Measurements from ENCODE around the gene SSH3.

The SSH3 gene

DNA sequence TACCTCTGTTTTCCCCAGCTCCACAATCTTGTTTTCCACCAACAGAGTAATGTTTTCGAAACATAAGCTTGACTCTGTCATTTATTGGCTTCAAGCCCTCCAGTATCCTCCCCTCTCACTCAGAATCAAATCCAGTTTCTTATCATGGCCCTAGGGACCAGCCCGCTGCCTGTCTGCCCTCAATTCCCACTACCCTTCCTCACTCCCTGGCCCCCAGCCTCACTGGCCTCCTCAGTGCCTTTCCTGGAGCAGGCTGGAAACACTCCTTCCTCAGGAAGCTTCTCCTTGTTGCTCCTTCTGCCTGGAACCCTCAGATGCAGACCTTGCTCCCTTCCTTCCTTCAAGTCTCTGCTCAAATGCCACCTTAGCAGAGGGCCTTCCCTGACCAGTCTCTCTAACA, 46.1 kb downstream of the SSH3 start:
- no peak for DNase-seq

DNA sequence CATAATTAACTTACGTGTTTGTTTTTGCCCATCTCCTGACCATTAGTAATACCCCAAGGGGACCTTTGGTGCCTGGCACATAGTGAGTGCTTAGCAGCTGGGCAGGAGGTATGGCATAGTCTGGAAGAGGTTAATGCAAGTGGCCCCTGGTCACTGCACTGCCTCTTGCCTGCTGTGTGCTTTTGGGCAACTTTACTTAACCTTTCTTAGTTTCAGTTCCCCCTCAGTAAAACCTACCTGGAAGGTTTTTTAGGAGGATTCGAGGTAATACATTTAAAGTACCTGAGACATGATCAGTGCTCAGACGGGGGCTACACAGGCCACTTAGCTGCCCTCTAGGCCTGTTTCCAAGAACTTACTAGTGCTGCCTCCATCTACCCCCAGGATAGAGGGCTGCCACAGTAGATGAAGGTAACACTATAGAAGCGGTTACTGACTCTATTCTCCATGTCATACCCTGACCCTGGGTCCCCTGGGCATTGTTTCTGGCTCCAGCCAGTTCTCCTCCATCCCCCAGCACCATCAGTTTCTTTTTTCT, 46.7 kb downstream of the SSH3 start:
- DNase-seq, result no peak

DNA sequence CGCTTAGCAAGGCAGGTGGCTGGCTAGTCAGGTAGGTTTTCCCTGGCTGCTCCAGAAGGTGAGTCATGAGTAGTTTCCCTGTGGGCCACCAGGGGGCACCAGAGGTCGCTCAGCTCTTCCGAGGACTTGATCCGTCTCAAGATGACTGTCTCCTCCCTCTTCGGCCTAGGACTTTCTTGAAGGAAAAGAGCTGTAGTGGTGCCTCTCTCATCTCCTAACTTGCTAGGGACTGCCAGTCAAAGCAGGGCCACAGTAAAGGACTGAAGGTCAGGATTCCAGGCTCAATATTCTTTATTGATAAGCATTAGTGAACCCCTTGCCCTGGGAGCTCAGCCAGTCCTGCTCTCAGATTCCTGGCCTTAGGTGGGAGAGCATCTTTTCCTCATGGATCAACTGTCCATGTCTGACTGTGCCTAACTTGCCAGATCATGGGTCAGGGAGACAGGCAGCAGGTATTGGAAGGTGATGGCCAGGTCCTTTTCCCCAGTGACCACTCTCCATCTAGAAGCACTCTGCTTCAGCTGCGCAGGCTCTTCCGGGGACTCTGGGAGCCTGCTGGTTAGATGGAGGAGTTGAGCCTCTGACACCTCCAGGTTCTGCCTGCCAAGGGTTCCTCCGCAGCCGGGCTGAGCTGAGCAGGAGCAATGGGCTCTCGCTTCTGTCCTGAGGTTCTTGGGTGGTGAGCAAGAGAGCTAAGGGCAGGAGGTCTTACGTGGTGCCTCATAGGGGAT, 48.1 kb downstream of the SSH3 start:
- DNase-seq, result peak; percentile 46 to 83

DNA sequence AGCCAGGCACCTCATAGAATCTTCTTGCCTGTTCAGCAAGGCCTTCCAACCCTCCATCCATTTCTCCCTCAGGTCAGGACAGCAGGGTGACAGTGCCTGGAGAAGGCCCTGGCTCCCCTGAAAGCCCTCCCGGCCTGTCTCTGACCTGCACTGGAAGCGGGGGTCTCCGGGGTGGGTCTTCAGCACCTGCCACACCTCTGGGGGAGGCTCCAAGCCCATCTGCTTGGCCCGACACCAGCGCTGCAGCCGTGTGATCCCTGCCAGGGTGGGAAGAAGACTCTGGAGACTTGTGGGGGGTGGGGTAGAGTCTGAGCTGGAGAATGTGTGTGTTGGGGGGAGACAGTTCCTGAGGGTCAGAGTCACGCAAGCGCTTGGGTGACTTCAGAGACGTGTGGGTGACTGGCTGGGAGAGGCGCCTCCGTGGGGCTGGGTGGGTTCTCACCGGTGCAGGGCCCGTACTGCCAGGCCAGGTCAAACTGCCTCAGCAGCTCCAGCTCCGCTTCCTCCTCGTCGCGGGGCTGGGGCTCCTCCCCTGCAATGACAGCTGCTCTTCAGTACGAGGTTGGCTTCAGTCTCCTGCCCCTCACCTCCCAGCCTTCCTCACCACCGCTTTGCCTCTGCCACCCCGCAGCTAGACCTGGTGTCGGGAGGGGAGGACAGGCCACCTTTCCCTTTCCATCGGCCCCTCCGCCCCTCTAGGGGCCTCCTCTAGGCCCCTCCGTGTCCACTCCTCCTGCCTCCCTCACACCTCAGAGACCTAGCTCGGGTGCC, 49.4 kb downstream of the SSH3 start:
- peak; percentile 80 to 90 for DNase-seq

DNA sequence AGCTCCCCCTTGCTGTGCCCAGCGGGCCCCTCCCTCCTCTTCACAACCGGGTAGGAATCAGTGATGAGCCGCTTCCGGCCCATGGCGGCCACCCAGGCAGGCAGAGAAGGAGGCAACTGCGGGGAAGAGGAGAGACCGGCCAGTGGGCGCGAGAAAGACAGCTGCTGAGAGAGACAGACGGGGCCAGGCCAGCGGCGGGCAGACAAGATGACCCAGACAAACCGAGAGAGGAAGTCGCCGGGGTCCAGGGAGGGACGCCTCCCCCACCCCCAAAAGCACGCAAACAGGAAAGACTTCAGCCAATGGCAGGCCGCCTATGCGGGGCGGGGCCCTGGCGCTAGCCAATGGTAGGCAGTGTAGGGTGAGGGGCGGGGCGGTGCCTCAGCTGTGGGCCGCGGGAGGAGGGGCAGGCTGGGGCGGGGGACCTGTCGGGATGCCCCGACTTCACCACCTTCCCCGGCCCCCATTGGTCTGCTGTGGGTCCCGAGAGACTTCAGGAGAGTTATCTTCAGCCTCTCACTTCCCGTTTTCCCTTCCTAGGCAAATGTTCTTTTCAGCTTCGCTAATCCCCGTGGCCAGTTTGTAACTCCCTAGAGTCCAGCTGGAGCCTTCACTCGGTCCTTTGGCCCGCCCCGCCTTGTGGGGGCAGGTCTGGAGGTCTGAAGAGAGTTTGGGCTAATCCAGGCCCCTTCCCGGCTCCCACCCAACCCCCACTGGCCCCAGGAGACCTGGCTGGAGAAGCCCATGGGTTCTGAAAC, 50.2 kb downstream of the SSH3 start, which contains the start of gene POLD4:
Gene POLD4, minus strand, starts transcription at position 230 of the 758 bp plus-strand sequence. Its CDS starts 147 bp downstream, at position 83.
- peak; percentile 92 to 98 for DNase-seq

DNA sequence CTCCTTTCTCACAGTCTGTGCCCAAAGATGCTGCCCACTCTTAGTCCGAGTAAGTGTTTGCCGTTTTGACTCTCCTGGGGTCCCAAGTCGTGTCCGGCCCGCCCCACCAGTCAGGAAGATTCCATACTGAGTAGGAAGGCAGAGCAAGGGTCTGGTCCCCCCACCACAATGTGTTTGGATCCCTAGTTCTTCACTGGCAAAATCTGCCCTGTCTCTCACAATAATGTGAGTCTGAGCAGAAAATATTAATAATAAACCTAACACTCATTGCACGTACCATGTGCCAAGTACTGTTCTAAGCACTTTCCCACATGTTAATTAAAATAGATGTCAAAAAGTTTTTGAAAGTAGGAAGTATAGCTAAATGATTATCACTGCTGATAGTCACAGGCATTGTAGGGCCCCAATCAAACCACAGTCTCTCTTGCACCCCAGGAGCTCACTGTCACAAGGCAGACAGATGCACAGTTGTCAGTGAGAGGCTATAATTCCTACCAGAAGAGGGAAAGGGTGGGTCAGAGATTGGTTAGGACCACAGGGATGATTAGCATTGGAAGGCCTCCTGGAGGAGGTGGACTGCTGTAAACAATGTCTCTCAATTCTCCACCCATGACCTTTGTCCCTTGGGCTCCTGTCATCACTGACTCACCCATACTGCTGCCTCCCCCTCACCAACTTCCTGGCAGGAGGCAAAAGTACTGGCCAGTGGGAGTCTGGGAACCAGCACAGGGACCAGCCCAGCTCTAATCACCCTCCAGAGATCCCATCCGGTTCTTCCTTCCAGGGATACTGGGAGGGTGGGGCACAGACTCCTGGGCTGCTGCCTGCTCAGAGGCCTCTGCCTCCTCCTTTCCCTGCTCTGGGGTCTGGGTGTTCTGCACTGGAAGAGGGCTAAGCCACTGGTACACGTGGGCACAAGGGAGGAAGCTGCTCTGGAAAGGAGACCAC, 51.0 kb downstream of the SSH3 start:
- peak in 1 of 2 experiments; percentile 34 for DNase-seq

DNA sequence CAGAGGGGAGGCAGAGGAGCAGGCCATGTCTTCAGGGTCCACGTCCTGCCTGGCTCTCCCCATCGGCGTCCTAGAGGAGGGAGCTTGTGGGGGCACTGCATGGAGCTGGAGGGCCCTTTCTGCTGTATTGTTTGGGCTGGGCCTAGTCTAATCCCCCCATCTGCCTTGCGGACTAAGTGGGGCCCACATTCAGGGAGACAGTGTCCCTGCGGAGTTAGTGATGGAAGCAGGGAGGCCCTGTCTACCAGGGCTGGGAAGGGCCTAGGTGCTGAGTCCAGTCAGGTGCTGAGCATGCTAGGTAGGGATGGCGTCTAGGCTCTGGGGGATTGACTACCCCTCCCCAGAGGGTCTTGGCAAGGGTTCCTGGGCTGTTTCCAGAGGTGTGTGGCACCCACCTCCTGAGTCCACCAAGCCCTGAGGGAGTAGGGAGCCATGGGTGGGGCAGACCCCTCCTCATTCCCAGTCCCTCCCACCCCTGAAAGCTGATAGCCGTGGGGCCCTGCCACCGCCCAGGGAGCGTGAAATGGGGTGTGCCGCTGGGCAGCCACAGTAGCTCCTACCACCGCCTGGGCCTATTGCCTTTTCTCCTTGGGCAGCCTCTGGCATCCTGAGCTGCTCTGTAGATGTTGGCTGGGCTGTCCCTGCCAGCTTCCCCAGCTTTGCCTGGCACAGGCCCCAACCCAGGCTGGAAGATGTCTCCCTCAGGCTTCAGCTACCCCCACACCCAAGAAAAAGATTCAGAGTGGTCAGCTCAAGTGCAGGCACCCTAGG, 51.9 kb downstream of the SSH3 start:
- DNase-seq, result no peak

DNA sequence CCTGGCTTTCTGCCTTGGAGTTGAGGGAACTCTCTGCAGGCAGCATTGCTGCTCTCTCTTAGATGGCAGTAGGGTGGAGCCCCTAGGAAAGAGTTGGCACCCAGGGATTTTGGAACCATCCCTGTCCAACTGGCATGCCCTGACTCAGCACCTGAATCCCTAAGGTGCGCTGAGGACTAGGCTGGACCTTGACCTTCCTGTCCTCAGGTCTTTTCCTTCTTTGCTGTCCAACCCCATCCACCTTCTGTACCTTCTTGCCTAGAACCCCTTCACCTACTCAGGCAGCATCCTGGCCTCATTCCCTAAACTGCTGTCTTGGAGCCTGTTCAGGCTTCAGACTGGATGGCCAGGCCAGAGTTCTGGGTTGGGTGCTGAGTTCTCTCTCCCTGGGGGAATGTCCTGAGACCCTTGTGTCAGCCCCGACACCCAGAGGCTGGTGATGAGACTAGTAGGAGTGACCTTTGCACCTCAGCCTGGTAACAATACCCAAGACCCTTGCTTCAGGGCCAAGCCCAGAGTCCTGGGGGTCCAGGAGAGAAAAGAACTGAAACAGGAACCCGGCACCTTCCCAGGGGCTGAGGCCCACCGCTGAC, 52.6 kb downstream of the SSH3 start:
- DNase-seq, result no peak

DNA sequence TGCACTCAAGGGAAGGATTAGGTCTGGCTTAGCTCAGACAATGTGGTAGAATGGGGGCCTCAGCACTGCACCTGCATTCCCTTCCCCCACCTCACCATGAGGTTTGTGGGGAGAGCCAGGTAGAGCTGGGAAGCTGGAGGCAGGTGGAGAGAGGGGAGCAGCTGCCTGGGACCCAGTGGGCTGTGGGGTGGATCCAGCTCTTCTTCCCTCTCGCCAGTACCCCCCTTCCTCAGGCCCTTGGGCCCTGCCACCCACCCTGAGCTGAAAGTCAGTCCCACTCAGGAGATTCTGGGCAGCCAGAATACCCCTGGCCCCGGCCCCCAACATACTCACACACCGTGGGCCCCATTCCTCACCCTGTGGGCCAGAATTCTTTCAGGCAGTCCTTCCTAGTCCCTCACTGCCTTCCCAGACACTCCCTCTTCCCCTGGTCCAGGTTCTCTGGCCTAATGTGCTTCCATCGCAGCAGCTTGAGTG, 53.1 kb downstream of the SSH3 start:
- DNase-seq, result no peak

DNA sequence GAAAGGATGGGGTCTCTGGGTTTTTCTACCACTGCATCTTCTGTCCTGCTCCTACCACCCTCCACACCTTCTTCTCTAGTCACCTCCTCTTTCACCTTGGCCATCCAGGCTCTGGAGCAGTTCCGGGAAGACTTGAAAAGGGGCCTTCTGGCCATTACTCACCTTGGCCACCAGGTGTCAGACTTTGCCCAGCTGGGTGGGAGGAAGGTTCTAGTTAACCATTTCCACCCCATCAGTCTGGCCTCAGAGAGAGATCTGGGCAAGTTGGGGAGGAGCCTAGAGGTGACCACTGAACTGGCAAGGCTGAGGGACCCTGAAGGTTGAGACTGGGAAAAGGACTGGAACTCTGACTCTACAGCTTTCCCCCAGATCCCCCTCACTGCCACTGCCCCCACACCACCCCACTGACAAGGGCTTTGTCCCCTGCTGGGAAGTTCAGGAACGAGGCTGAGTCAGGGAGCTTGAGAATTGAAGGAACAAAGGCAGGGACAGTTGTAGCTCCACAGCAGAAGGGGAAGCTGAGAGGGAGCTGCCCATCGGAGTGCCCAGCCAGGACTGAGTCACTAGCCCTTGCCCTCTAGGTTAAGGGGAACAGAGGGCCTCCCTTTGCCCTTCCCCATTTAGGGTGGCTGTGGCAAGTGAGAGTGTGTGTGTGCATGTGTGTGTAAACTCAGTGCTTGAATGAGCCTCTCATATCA, 53.7 kb downstream of the SSH3 start:
- DNase-seq, result peak; percentile 64 to 87

DNA sequence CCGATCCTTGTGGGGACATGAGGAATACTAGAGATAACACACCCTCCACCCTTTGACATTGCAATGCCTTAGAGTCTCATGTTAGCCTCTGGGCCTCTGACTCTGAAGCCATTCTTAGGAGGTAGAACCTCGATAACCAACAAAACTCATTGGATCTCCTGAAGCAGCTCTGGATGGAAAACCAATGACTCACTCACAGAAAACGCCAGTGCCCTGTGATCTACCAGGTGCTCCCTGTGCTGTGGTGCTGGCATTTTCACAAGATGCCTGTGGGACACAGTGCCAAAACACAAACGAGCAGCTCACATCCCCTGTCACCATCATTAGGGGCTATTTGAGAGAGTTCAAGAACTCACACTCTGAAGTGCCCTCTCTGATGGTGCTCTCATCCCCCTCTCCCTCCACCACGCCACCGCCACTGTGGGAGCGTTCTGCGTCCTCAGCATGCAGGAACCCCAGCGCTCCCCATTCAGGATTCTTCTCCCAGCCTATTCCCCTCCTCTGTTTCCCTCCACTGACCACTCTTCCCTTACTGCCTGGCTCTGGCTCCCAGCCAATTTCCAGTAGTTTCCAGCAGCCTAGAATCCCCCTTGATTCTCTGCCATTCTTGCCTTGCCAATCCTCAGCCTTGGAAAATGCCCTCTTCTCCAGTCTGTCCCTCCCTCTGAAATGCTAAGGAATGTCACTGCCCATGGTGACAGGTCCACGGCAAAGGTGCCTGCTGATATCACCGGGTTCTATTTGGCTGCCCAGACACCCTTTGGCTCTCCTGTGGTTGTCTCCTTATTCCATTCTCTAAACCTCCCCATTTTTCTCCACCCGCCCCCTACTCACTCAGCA, 54.7 kb downstream of the SSH3 start:
- DNase-seq, result no peak
